DOHH2 (cell line): ENCODE measurements around the gene IFNL2.

Source experiments
- CTCF ChIP-seq: fragments of 200-600 bp; sonication (generic); IDR thresholded peaks from one replicate; pipeline ENCODE4 v1.5.1; 2014; ENCODE audit warnings: antibody characterized with exemption, mild to moderate bottlenecking, low read depth, low read length; ENCODE audit not compliant: poor library complexity, severe bottlenecking
- EZH2phosphoT487 ChIP-seq: fragments of 200-600 bp; sonication (generic); IDR thresholded peaks from 2 replicates; pipeline ENCODE4 v1.6.1; 2017; ENCODE audit warnings: borderline replicate concordance, mild to moderate bottlenecking, antibody characterized with exemption, low read length, moderate library complexity, mixed read lengths

GRCh38 chr19:39304701-39305571 lies 36.7 kb downstream of the IFNL2 start:
- TF ChIP-seq CTCF (no peak), EZH2phosphoT487 (no peak)
